HG03135 (cell line): ENCODE measurements around the gene GATA5.
"Not testable (repeated sequence)": the region's sequence is repeated elsewhere in the genome, so short reads cannot be mapped to it uniquely, and the experiment has no call there.

Experiments used
- ATAC-seq: cut with Tn5 transposase; IDR thresholded peaks from one replicate; pipeline ENCODE4 v1.9.1; 2021; ENCODE audit warnings: mild to moderate bottlenecking, moderate library complexity; ENCODE audit not compliant: unreplicated experiment

GATA5 gene

GRCh38 chr20:62433658-62434497, 41.9 kb downstream of the GATA5 start:
- ATAC-seq, result no peak

- ATAC-seq, result no peak
These were observed 44.8 kb downstream of the GATA5 start for GRCh38 chr20:62430866-62431447.

GRCh38 chr20:62430311-62430853, 45.4 kb downstream of the GATA5 start:
- no peak for ATAC-seq

- ATAC-seq, result no peak
These were observed 46.1 kb downstream of the GATA5 start for GRCh38 chr20:62429455-62430310.

- ATAC-seq, result no peak
These were observed 47.1 kb downstream of the GATA5 start for GRCh38 chr20:62428396-62429295.

GRCh38 chr20:62428002-62428372, 47.8 kb downstream of the GATA5 start:
- ATAC-seq, result no peak

- ATAC-seq, result no peak
These were observed 48.4 kb downstream of the GATA5 start, which contains the start of gene RBBP8NL for GRCh38 chr20:62427172-62428001. Gene RBBP8NL, minus strand, starts transcription at chr20:62427539. Its CDS starts 7,892 bp downstream, at chr20:62419647.

- no peak for ATAC-seq
These were observed 49.1 kb downstream of the GATA5 start for GRCh38 chr20:62426699-62427131.

GRCh38 chr20:62426059-62426348, 49.8 kb downstream of the GATA5 start:
- ATAC-seq, result not testable (repeated sequence)

GRCh38 chr20:62425281-62426058, 50.3 kb downstream of the GATA5 start:
- ATAC-seq, result no peak

GRCh38 chr20:62424249-62425107, 51.3 kb downstream of the GATA5 start:
- ATAC-seq, result no peak

GRCh38 chr20:62423326-62423706, 52.5 kb downstream of the GATA5 start:
- ATAC-seq, result no peak

GRCh38 chr20:62422636-62423325, 53.0 kb downstream of the GATA5 start:
- no peak for ATAC-seq

GRCh38 chr20:62421716-62421990, 54.1 kb downstream of the GATA5 start:
- no peak for ATAC-seq

- ATAC-seq, result no peak
These were observed 54.7 kb downstream of the GATA5 start for GRCh38 chr20:62420846-62421715.

GRCh38 chr20:62419759-62420158, 56.0 kb downstream of the GATA5 start:
- ATAC-seq, result no peak
